ENCODE measurements around the gene IVD.

The IVD gene

GRCh38 chr15:40456738-40457137 lies 51.1 kb downstream of the IVD start:
- Histone ChIP-seq H3K79me2 (ENCODE audit: control insufficient read depth, low read length) (peaks cover 64% of the 10 kb centered on the region), H3K27ac (ENCODE audit: low read depth, low read length) (no peak overlapping the region), H4K20me1 (ENCODE audit: control insufficient read depth, insufficient read depth, low read depth, low read length) (peaks cover 15% of the 10 kb centered on the region), H3F3A (ENCODE audit: control insufficient read depth, insufficient read depth) (no peaks in the 10 kb centered on the region), H3K36me3 (ENCODE audit: control insufficient read depth, low read length) (no peaks in the 10 kb centered on the region; the same call in 1 of the 2 replicates), H3K27me3 (ENCODE audit: control insufficient read depth, low read length) (no peaks in the 10 kb centered on the region), H3K4me2 (ENCODE audit: low read length) (no peak overlapping the region), H3K9me3 (ENCODE audit: control insufficient read depth, insufficient read depth, low read length) (no peaks in the 10 kb centered on the region), H3K4me3 (ENCODE audit: low read length) (no peak overlapping the region), H3K4me1 (ENCODE audit: control insufficient read depth, low read length) (peaks cover 24% of the 10 kb centered on the region), H3K9me2 (replicated peaks; ENCODE audit: control insufficient read depth, low read length) (no peaks in the 10 kb centered on the region)
- TF ChIP-seq CTCF (IDR thresholded peaks at IDR 0.05; ENCODE audit: low read depth, low read length, poor library complexity, severe bottlenecking) (no peak), EZH2phosphoT487 (IDR thresholded peaks at IDR 0.05; ENCODE audit: borderline replicate concordance, low read length) (no peak)

GRCh38 chr15:40458495-40459371 lies 53.1 kb downstream of the IVD start:
- H3K36me3 ChIP-seq (ENCODE audit: control insufficient read depth, low read length), result peaks cover 11% of the 10 kb centered on the region

GRCh38 chr15:40459391-40460015 lies 53.9 kb downstream of the IVD start:
- no peak overlapping the region for H3K4me3 ChIP-seq (ENCODE audit: low read length)
- TF ChIP-seq CTCF (IDR thresholded peaks at IDR 0.05; ENCODE audit: low read depth, low read length, poor library complexity, severe bottlenecking) (no peak), EZH2phosphoT487 (IDR thresholded peaks at IDR 0.05; ENCODE audit: borderline replicate concordance, low read length) (no peak)
- no peaks in the 10 kb centered on the region for H3K9me3 ChIP-seq (ENCODE audit: control insufficient read depth, insufficient read depth, low read length)
- H3K4me1 ChIP-seq (ENCODE audit: control insufficient read depth, low read length), result no peaks in the 10 kb centered on the region
- H3F3A ChIP-seq (ENCODE audit: control insufficient read depth, insufficient read depth), result no peaks in the 10 kb centered on the region
- H3K27me3 ChIP-seq (ENCODE audit: control insufficient read depth, low read length), result no peaks in the 10 kb centered on the region
- H4K20me1 ChIP-seq (ENCODE audit: control insufficient read depth, insufficient read depth, low read depth, low read length), result 0 out of 2 replicates have a peak, but pooled peaks cover 3% of the 10 kb centered on the region
- peaks cover 15% of the 10 kb centered on the region for H3K36me3 ChIP-seq (ENCODE audit: control insufficient read depth, low read length)
- peaks cover 37% of the 10 kb centered on the region for H3K79me2 ChIP-seq (ENCODE audit: control insufficient read depth, low read length)
- H3K4me2 ChIP-seq (ENCODE audit: low read length), result no peak overlapping the region
- no peak overlapping the region for H3K27ac ChIP-seq (ENCODE audit: low read depth, low read length)
- H3K9me2 ChIP-seq (replicated peaks; ENCODE audit: control insufficient read depth, low read length), result no peaks in the 10 kb centered on the region

More at GRCh38 chr15:40458495-40459371, 53.1 kb downstream of the IVD start:
- Histone ChIP-seq H3K4me3 (ENCODE audit: low read length) (no peak overlapping the region), H3K4me2 (ENCODE audit: low read length) (no peak overlapping the region), H3K9me3 (ENCODE audit: control insufficient read depth, insufficient read depth, low read length) (no peaks in the 10 kb centered on the region), H3K27ac (ENCODE audit: low read depth, low read length) (no peak overlapping the region), H3K27me3 (ENCODE audit: control insufficient read depth, low read length) (no peaks in the 10 kb centered on the region), H3K9me2 (replicated peaks; ENCODE audit: control insufficient read depth, low read length) (no peaks in the 10 kb centered on the region), H3K4me1 (ENCODE audit: control insufficient read depth, low read length) (peaks cover 5% of the 10 kb centered on the region), H4K20me1 (ENCODE audit: control insufficient read depth, insufficient read depth, low read depth, low read length) (0 out of 2 replicates have a peak, but pooled peaks cover 3% of the 10 kb centered on the region), H3K79me2 (ENCODE audit: control insufficient read depth, low read length) (peaks cover 44% of the 10 kb centered on the region), H3F3A (ENCODE audit: control insufficient read depth, insufficient read depth) (no peaks in the 10 kb centered on the region)
- TF ChIP-seq CTCF (IDR thresholded peaks at IDR 0.05; ENCODE audit: low read depth, low read length, poor library complexity, severe bottlenecking), result no peak
- no peak for TF ChIP-seq EZH2phosphoT487 (IDR thresholded peaks at IDR 0.05; ENCODE audit: borderline replicate concordance, low read length)

Measured in DOHH2 (cell line).